ENCODE results near the gene FAN1.

The FAN1 gene

DNA sequence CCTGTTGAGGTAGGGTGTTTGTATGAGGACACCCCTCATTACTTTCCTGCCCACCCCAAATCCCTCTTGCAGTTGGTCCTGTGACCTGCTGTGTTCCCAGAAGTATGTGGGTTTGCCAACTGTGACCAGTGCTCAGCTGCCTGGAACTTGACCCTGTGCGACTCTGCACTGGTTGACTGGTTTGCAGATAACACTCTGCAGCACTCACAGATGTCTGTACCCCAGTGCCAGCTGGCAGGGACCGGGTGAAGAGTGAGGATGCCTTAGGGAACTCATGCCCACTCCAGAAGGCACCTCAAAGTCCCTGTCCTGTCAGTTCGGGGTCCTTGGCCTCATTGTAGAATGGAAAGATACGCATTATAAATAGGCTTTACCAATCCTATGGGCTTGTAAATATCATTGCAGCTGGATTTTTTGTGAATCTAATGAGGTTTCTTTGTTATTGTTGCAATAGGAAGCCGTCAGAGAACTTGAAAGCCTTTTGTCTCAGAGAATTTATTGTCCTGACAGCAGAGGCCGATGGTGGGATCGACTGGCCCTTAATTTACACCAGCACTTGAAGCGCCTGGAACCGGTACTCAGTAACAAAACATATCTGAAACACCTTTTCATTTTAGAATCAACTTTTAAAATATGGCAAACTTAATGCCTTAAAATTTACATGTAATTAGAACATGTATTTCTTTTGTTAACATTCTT is 18.2 kb downstream of the FAN1 start:
- no peak for DNase-seq

DNA sequence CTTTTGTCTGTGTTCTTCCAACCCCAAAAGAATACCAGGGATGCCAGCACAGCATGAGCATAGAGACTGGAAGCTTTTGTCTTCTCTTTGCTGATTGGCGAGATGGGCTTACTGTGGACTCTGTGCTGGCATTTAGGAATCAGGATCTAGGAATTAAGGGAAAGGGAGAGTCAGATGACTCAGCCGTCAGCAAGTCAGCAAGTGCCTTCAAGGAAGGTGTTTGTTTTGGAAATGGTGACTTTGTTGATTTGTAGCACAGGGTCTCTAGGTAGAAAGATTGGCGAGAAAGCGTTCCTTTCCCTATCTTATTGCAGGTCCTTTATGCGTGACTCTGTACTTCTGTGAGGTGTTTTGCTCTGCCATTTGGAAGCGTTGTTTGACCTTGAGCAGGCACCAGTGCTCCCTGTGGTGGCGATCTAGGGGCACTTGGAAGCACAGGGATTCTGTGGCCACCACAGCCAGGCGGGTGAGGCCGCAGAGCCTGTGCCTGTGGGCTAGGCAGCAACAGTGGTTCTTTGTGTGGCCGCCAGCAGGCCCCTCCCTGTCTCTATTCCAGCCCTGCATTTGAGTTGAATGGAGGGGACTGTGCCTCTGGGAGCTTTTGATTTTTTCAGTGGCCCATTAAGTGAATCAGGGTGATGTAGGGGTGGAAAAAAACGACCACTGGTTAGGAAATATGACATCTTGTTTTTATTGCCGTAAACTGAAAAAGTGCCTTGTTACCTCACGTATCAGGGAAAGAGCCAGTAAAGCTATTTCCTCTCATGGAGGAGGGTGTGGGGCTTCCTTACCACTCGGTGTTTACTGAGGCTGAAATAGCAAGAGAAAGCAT is 19.0 kb downstream of the FAN1 start:
- peak; percentile 53 for DNase-seq

DNA sequence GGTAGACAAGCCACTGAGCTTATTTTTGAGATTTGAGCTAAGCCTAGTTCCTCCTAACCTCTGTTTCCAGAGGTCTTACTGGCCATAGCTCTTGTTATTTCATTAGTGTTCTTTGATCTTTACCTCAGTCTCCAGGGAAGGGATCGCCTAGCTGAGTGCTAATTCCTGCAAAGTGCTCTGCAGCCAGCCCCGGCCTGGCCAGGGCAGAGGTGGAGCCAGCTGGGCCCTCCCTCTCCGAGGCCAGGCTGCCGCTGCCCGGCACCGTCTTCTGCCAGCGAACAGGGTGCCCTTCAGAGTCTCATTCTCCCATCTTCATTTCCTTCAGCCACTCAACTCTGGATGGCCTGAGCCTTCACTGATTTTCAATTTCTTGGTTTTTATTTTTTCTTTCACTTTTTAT is 19.7 kb downstream of the FAN1 start:
- DNase-seq: no peak

DNA sequence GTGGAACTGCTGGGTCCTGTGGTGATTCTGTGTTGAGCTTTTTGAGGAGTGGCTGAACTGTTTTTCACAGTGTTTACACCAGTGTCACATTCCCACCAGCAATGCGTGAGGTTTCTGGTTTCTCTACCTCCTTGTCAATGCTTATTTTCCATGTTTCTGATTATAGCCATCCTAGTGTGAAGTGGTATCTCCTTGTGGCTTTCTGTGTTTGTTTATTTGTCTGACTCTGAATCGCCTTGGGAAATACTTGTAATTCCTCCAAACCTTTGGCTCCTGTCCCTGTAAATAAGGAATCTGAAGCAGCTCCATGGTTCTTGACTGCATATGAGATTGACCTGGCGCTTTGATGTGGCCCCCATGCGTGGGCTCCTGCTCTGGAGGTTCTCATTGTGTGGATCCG is 20.6 kb downstream of the FAN1 start:
- no peak for DNase-seq

DNA sequence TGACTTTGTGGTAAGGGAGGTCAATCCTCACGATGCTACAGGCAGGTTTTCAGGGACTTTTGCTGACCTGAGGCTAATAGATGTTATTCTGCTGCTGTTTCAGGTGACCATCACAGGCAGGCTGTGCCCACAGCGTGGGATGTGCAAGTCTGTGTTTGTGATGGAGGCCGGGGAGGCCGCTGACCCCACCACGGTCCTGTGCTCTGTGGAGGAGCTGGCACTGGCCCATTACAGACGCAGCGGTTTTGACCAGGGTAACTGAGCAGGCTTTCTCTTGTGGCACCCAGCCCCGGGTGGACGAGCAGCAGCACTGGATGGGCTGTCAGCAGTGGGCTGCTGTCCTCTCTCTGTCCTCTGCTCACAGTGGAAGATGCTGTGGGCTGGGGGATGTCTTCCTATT is 22.0 kb downstream of the FAN1 start:
- DNase-seq: no peak

DNA sequence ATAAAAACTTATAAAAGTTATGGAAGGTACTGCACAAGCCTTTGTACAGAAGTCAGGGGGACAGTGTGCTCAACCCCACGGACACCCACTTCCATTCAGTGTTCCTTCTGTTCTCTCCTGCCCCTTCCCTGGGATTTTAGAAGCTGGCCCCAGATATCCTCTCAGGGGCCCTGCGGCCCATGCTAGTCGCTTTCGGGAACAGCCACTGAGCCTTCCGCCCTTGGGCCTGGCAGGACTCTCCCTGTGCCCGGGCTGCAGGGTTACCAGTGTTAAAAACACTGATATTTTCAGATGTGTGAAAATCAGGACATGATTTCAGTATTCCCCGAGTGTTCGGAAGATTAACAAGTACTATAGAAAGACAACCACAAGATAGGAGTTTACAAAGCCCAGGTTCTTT is 22.4 kb downstream of the FAN1 start:
- no peak for DNase-seq

DNA sequence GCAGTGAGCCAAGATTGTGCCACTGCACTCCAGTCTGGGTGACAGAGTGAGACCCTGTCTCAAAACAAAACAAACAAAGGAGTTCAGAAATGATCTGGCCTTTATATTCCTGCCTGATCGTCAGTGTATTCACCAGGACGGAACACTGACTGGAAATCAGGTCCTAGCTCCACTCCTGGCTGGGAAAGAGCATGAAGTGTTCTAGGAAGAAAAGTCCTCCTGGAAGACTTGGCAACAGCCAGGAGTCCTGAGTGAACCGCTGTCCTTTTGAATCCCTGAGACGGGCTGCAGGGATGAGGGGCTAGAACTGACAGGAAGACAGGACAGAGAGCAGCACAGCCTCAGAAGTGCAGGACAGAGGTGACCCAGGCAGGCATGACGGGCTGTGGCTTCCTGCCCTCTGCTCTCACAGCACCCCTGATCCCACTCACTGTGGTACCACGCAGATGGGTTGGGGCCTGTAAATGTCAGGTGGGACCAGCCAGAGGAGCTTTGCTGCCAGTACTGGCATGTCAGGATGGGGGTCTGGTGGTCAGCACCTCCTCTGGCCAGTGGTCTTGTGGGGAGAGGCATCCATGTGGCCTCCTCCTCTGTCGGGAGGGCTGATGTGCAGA is 23.5 kb downstream of the FAN1 start:
- no peak for DNase-seq

DNA sequence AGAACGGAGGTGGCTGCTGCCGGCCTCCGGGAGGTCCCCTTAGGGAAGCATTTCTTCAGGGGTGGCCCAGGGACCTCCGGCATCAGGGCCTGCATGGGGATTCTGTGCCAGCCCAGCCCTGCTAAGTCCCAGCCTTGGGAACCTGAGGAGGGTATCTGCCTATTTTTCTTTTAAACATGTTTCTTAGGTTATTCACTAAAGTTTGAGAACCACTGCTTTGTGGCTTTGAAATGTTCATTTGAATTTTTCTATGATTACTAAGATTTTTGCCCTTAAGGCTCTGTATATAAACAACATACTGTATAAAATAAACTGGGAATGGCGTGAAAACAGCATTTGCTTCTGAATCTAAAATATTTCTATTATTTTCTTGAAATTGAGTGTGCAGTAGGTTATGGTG is 24.4 kb downstream of the FAN1 start:
- no peak for DNase-seq

DNA sequence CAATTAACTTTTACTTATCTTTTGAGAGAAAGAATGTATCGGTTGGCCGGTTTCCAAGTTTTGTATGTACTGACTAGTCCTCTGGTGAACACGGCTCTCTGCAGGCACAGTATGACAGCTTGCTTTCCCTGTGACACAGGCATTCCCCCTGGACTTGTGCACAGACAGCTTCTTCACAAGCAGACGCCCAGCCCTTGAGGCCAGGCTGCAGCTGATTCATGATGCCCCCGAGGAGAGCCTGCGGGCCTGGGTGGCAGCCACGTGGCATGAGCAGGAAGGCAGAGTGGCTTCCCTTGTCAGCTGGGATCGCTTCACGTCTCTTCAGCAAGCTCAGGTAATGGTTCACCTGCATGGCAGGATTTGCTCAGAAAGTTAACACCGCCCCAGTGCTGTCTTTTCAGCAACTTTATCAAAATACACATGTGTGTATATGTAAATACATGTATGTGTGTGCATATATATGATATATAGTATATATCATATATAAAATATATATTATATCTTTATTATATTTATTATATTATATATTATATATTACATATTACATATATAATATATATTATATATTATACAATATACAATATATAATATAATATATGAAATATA is 25.5 kb downstream of the FAN1 start:
- DNase-seq: no peak

DNA sequence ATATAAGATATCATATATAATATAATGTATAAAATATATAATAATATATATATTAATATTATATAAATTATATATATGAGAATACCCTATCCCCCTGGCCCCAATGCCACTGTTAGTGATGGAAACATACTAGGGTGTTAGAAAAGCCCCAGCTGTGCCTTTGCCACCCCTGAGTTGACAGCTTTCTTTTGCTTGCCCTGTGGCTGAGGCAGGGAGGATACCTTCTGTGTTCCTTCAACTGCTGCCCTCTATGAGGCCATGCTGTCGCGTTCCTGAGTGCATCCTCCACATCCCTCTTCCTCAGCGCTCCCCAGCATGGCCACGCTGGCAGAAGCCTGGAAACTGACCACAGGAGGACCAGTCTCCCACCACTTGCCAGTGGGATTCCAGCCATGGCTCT is 26.3 kb downstream of the FAN1 start:
- no peak for DNase-seq

DNA sequence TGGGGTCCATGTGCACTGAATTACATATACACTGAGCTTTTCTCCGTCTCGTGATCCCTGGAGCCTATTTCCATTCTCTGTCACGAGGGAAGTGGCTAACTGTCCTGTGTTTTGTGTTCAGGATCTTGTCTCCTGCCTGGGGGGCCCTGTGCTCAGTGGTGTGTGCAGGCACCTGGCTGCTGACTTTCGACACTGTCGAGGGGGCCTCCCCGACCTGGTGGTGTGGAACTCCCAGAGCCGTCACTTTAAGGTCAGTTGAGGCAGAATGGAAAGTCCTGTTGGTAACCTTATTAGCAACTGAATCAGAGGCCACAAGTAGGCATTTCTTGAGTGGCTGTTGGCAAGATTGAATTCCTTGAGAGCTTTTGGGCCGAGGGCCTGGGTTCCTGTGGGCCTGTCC is 26.7 kb downstream of the FAN1 start:
- no peak for DNase-seq

DNA sequence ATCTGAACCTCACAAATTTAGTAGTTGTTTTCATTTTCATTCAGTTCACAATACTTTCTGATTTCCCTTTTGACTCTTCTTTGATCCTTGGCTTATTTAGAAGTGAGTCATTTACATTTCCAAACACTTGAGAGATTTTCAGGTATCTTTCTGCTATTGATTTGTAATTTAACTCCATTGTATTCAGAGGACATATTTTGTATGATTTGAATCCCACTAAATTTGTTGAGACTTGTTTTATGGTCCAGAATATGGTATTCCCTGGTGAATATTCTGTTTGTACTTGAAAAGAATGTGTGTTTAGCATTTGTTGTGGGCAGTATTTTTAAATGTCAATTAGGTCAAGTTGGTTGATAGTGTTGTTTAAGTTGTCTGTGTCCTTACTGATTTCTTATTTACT is 29.6 kb downstream of the FAN1 start:
- no peak for DNase-seq

DNA sequence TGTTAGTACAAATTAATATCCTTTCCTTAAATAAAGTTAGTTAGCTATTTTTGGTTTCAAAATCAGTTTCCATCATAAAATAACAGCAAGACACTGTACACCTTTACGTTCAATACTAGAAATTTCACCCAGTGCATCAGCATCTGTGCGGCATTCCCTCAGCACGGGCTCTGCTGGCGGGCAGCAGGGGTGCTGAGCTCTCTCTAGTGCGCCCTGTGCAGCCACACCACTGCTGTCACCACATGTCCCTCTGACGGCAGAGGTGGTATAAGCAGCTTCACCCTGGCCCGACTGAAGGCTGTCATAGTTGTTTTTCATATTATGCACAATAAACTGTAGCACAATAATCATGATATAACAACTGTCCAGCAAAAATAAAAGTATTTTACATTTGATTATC is 35.4 kb downstream of the FAN1 start:
- no peak for DNase-seq

DNA sequence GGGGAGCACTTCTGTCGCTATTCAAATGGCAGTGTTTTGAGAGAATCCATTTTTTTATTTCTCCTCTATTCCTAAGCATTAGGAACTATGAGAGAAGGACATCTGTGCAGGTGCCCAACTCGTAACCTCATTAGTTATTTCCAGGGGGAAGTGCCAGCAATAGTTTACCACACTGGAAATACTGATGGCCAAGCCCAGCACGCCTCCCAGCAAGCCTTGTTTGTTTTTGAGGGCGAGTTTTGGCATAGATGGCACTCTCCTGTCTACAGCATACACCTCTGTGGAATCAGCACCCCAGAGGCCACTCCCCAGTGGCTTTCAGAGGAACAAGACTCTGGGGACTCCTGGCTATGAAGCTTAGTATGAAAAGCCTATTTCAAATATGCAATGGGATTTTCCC is 36.6 kb downstream of the FAN1 start:
- DNase-seq: no peak

DNA sequence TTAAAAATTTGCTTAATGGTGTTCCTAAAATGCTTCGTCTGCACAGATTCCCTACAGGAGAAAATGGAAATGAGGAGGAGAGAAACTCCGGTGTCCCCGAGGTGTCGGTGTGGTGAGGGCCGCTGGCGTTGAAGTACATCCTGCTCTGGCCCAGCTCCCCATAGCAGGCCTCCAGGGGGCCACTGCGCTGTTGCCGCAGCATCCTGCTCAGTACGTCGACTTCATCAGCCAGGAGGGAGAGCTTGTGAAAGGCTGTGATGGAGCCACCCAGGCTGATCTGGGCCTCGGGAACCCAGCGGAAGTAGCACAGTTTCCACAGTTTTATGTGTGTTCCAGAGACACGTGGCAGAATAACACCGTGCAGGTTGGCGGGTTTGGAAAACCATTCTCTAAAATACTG is 37.8 kb downstream of the FAN1 start:
- DNase-seq: no peak

DNA sequence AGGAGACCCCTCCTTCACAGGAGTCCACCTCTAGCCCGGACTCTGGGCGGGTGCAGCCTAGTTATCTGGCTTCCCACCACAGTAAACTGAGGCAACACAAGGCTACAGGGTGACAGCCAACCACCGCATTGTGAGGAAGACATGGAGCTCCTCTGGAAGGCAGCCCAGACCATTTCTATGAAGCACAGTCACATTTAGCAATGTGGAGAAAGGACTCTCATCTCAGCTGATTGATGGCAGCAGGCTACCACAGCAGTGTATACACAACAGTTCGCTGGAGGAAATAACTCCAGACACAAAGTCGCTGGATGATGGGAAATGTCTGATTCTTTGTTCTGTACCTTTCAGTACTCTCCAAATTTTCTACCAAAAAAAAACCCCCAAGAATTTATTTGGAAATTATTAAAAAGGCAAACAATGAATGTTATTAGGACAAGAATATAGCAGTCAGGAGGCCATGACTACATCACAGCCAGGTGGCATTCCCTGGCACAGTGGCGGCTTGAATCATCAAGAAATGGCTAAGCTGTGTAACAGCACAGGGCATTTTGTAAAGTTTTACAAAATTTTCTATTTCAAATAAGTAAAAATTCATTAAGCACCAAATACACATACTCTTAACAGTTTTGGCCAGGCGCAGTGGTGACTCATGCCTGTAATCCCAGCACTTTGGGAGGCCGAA is 40.1 kb downstream of the FAN1 start:
- DNase-seq: no peak

DNA sequence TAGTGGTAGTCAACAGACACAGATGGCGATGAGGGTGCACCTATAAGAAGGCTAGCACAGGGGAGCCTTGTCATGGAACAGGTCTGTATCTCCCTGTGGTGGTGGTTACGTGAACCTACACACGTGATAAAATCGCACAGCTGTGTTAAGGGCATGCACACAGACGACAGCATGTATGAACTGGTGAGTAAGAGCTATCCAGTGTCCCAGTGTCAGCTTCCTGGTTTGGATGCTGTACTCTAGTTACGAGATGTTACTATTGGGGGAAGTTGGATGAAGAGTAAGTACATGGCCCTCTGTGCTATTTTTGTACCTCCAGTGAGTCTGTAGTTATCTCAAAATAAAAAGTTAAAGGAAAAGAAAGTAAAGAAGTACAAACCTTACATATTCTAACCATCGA is 49.5 kb downstream of the FAN1 start:
- DNase-seq: no peak

DNA sequence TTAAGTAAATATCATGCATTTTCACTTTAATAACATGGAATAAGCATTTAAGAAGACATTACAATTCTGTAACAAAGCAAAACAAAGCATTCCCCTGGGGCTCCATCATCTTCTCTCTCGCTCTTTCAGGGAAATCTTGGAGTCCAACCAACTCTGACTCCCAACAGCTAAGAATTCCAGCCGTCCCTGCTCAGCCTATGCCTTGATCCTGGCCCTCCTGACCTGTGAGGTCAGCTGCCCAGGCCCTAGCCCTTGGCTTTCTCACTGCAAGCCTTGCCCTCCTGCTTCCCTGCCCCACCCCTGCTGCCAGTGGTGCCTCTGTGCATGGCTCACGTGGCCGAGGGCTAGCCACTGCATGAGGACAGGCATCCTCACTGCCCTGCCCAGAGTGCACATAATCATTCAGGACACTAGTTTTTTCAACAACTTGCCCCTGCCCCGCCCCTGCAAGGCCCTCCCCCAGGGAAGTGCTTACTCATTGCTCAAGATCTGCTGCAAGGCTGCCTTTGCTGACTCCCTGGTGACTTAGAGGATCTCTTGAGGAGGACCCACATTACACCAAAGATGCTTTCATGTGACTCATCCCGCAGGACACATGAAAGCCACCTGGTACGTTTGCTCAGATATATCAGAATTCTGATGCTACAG is 50.1 kb downstream of the FAN1 start:
- peak; percentile 54 for DNase-seq

DNA sequence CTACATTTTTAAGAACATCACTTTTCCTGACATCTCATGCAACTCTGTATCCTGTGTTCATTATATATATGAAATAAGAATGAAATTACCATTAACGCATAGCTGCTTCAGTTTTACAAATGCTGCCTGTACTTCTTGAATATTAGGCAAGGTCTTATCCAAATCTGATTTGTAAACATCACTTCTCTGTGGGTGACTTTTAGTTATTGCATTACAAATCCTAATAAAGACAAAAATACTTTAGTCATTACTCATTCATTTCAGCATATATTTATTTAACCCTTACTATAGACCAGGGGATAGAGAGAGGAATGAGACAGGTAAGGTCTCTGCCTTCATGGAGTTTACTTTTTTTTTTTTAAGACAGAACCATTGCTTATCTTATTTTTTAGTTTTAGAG is 51.0 kb downstream of the FAN1 start:
- no peak for DNase-seq

DNA sequence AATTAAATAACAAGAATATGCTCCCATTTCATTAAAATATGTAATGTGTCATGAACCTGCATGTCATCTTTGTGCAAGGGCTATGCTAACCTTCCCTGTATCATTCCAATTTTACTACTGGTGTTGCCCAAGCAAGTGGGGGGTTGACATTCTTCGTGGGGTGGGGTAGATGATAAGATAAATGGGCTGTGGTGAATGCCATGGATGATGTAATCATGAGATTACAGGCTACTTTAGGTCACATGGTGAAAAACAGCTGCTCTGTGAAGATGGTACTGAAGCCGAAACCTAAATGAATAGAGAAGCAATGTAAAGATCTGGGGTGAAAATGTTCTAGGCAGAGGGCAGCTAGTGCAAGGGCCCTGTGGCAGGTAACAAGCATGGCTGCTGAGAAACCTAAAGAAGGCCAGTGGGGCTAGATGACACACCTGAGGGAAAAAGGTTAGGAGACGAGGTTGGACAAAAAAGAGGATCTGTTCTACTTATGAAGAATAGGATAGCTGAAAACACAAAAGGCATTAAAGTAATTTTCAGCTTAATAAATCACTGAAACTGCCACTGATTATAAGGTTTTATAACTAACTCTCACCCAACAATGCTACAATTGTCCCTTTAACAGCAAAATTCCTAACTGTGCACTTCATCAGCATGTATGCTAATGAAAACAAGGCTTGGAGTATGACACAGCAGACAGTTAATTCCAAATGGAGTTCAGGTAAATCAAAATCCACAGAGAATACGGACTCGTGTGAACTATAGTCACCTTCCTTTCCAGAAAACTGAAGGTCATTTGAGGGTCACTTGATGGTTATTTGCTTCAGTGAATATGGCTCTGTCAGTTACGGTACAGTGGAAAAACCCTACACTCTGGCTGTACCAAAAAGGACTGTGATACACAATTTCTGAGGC is 52.8 kb downstream of the FAN1 start:
- DNase-seq: no peak

DNA sequence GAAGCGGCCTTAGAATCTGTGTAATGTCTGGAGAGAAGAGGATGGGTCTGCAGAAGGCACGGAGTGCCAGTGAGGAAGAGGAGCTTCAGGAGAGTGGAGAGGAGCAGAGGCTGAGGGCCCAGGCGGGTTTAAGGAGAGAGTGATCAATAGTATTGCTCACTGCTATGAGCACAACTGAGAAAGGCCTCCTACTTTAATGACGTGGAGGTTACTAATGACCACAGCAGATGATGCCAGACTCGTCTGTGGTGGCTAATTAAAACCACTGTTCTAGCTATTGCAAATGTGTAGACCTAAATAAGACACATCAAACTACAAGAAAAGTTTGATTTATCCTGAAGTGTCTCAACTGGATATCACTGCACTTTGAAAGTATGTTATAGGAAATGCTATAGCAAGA is 54.5 kb downstream of the FAN1 start:
- no peak for DNase-seq

DNA sequence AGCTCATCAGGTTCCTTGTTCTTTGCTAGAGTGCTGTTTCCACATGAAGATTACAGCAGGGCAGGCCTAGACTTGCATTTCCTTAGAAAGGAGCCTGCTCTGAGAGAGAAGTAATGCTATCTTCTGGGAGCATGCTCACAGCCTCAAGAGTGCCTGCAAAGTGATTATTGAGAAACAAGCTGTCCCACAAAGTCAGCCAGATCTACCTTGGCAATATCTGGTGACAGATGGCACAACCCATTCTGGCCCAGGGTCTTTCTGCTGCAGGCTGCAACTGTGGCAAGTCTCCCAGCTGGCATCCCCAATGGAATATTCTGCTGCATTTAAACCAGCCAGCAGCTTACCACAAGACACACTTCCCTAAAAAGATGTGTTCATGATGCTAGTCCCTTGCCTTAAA is 58.4 kb downstream of the FAN1 start:
- DNase-seq: no peak
